ENCODE data around the gene FUT8. TPM values are rescaled to one million over a fixed set of nuclear protein-coding genes. Genes with fewer than 3 reads are reported as not detected.

The FUT8 gene
- polyA plus RNA-seq, 1 of the 3 experiments (the other 2 are of a cell fraction): 31.7 TPM

DNA sequence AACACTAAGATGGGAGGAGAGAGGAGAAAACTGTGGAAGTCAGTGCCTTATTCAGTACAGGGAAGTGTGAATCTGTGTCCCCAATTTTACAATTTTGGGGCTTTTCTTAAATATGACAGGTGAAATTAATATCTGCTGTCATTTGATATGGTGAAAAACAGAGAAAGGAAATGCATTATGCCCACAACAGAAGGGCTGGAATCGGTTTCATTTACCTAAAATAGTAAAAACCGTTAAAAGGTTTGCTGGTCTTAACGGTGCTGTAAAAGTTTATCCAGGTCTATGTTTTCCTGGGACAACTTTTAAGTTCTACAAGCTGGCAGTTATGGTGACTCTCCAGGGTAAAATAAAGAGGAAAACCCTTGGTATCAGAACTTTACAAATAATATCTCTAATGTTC, 310.8 kb downstream of the FUT8 start:
- no peaks in the 10 kb centered on the region for H3K9me2 ChIP-seq
- no peaks in the 10 kb centered on the region for H3F3A ChIP-seq (replicated peaks; ENCODE audit: insufficient read depth)
- H3K4me2 ChIP-seq: no peak overlapping the region
- CTCF ChIA-PET: interaction anchor here (0.8 kb wide), 1 partner anchor 101 kb away, joined by 3 read pairs; no protein-coding TSS in a partner anchor
- H3K27me3 ChIP-seq (ENCODE audit: insufficient read depth): no peaks in the 10 kb centered on the region
- no peaks in the 10 kb centered on the region for H4K20me1 ChIP-seq (ENCODE audit: insufficient read depth)
- no peak overlapping the region for H2AFZ ChIP-seq (ENCODE audit: low read depth)
- H3K79me2 ChIP-seq (ENCODE audit: insufficient read depth): no peaks in the 10 kb centered on the region
- H3K4me1 ChIP-seq (ENCODE audit: control insufficient read depth in 1 of 2, insufficient read depth in 2 of 2, low read depth in 1 of 2, low read length in 1 of 2): no peaks in the 10 kb centered on the region
- H3K4me3 ChIP-seq (ENCODE audit: low read depth in 2 of 2, low read length in 1 of 2): no peak overlapping the region
- peaks cover 2% of the 10 kb centered on the region; the same call in 1 of the 2 replicates for H3K9me3 ChIP-seq
- WGBS (ENCODE audit: low lambda C conversion rate): 92% methylated on average over 3 of the region's 3 CpGs
- no peak overlapping the region for H3K9ac ChIP-seq
- DNase-seq: no peak
- no peak overlapping the region for H3K27ac ChIP-seq (ENCODE audit: low read depth in 2 of 2, low read length in 1 of 2)
- POLR2A ChIA-PET: no interaction called here
- TF ChIP-seq, protein P1, sequence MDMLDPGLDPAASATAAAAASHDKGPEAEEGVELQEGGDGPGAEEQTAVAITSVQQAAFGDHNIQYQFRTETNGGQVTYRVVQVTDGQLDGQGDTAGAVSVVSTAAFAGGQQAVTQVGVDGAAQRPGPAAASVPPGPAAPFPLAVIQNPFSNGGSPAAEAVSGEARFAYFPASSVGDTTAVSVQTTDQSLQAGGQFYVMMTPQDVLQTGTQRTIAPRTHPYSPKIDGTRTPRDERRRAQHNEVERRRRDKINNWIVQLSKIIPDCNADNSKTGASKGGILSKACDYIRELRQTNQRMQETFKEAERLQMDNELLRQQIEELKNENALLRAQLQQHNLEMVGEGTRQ (IDR thresholded peaks at IDR 0.05; ENCODE audit: borderline replicate concordance, low read depth, low read length): no peak
- no peak for TF ChIP-seq ELF1 (IDR thresholded peaks at IDR 0.05)
- no peak for TF ChIP-seq CHD2 (IDR thresholded peaks at IDR 0.05; ENCODE audit: low read length, partially characterized antibody)
- no peak for TF ChIP-seq EP300 (IDR thresholded peaks at IDR 0.05; ENCODE audit: borderline replicate concordance in 1 of 2, low read depth in 1 of 2, low read length in 1 of 2)
- no peak for TF ChIP-seq RXRA (IDR thresholded peaks at IDR 0.05; ENCODE audit: borderline replicate concordance, low read depth)
- TF ChIP-seq FOXM1 (IDR thresholded peaks at IDR 0.05; ENCODE audit: low read depth): no peak
- no peak for TF ChIP-seq RAD21 (IDR thresholded peaks at IDR 0.05; ENCODE audit: low read length)
- TF ChIP-seq, protein P2, sequence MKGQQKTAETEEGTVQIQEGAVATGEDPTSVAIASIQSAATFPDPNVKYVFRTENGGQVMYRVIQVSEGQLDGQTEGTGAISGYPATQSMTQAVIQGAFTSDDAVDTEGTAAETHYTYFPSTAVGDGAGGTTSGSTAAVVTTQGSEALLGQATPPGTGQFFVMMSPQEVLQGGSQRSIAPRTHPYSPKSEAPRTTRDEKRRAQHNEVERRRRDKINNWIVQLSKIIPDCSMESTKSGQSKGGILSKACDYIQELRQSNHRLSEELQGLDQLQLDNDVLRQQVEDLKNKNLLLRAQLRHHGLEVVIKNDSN (IDR thresholded peaks at IDR 0.05; ENCODE audit: borderline replicate concordance, low read depth): no peak
- TF ChIP-seq POLR2AphosphoS5 (IDR thresholded peaks at IDR 0.05; ENCODE audit: low read depth, low read length): no peak
- TF ChIP-seq, protein P3, sequence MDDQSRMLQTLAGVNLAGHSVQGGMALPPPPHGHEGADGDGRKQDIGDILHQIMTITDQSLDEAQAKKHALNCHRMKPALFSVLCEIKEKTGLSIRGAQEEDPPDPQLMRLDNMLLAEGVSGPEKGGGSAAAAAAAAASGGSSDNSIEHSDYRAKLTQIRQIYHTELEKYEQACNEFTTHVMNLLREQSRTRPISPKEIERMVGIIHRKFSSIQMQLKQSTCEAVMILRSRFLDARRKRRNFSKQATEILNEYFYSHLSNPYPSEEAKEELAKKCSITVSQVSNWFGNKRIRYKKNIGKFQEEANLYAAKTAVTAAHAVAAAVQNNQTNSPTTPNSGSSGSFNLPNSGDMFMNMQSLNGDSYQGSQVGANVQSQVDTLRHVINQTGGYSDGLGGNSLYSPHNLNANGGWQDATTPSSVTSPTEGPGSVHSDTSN (IDR thresholded peaks at IDR 0.05): no peak
- peaks cover 0 to 9% of the 10 kb centered on the region in 2 experiments for H3K36me3 ChIP-seq (replicated peaks in 1 of 2; ENCODE audit: control insufficient read depth in 1 of 2, insufficient read depth in 2 of 2, low read length in 1 of 2)

DNA sequence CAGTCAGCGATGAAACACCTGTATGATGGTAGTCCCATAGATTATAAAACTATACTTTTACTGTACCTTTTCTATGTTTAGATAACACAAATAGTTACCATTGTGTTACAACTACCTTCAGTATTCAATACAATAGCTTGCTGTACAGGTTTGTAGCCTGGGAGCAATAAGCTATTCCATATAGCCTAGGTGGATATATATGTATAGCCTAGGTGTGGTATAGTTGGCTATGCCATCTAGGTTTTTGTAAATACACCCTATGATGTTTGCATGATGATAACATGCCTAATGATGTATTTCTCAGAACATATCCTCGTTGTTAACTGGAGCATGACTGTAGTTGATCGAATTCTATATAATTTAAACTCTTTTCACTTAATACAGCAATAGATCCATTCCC, 316.1 kb downstream of the FUT8 start:
- no peak overlapping the region for H2AFZ ChIP-seq (ENCODE audit: low read depth)
- no peak for DNase-seq
- POLR2A ChIA-PET: no interaction called here
- no peaks in the 10 kb centered on the region for H3K27me3 ChIP-seq (ENCODE audit: insufficient read depth)
- H3K9ac ChIP-seq: no peak overlapping the region
- H3K36me3 ChIP-seq (replicated peaks in 1 of 2; ENCODE audit: control insufficient read depth in 1 of 2, insufficient read depth in 2 of 2, low read length in 1 of 2): peaks cover 12 to 13% of the 10 kb centered on the region in 2 experiments
- no peaks in the 10 kb centered on the region for H3K9me3 ChIP-seq
- no peaks in the 10 kb centered on the region for H3K4me1 ChIP-seq (ENCODE audit: control insufficient read depth in 1 of 2, insufficient read depth in 2 of 2, low read depth in 1 of 2, low read length in 1 of 2)
- no peak overlapping the region for H3K27ac ChIP-seq (ENCODE audit: low read depth in 2 of 2, low read length in 1 of 2)
- no peak overlapping the region for H3K4me3 ChIP-seq (ENCODE audit: low read depth in 2 of 2, low read length in 1 of 2)
- no peaks in the 10 kb centered on the region for H3K79me2 ChIP-seq (ENCODE audit: insufficient read depth)
- no peaks in the 10 kb centered on the region for H3K9me2 ChIP-seq
- CTCF ChIA-PET: no interaction called here
- H3F3A ChIP-seq (replicated peaks; ENCODE audit: insufficient read depth): no peaks in the 10 kb centered on the region
- no peak for TF ChIP-seq TEAD4 (IDR thresholded peaks at IDR 0.05; ENCODE audit: borderline replicate concordance, insufficient read depth)
- TF ChIP-seq ELF1 (IDR thresholded peaks at IDR 0.05): no peak
- TF ChIP-seq, protein P4, sequence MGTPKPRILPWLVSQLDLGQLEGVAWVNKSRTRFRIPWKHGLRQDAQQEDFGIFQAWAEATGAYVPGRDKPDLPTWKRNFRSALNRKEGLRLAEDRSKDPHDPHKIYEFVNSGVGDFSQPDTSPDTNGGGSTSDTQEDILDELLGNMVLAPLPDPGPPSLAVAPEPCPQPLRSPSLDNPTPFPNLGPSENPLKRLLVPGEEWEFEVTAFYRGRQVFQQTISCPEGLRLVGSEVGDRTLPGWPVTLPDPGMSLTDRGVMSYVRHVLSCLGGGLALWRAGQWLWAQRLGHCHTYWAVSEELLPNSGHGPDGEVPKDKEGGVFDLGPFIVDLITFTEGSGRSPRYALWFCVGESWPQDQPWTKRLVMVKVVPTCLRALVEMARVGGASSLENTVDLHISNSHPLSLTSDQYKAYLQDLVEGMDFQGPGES (IDR thresholded peaks at IDR 0.05; ENCODE audit: low read depth, low read length): no peak
- TF ChIP-seq NRF1 (IDR thresholded peaks at IDR 0.05; ENCODE audit: low read depth, low read length): no peak
- no peak for TF ChIP-seq SMC3 (IDR thresholded peaks at IDR 0.05; ENCODE audit: low read depth, low read length)
- no peak for TF ChIP-seq NFIC (IDR thresholded peaks at IDR 0.05; ENCODE audit: borderline replicate concordance)
- TF ChIP-seq CHD2 (IDR thresholded peaks at IDR 0.05; ENCODE audit: low read length, partially characterized antibody): no peak
- no peak for TF ChIP-seq FOSL2 (IDR thresholded peaks at IDR 0.05; ENCODE audit: borderline replicate concordance, low read depth)
- TF ChIP-seq, protein P2 (IDR thresholded peaks at IDR 0.05; ENCODE audit: borderline replicate concordance, low read depth): no peak
- no peak for TF ChIP-seq MEF2A (IDR thresholded peaks at IDR 0.05; ENCODE audit: borderline replicate concordance, low read depth)
- TF ChIP-seq EP300 (IDR thresholded peaks at IDR 0.05; ENCODE audit: borderline replicate concordance in 1 of 2, low read depth in 1 of 2, low read length in 1 of 2): no peak
- no peak for TF ChIP-seq GABPA (IDR thresholded peaks at IDR 0.05; ENCODE audit: low read depth)
- TF ChIP-seq, protein P5, sequence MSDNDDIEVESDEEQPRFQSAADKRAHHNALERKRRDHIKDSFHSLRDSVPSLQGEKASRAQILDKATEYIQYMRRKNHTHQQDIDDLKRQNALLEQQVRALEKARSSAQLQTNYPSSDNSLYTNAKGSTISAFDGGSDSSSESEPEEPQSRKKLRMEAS (IDR thresholded peaks at IDR 0.05; ENCODE audit: low read depth): no peak
- H4K20me1 ChIP-seq (ENCODE audit: insufficient read depth): no peaks in the 10 kb centered on the region
- H3K4me2 ChIP-seq: no peak overlapping the region
- 85% methylated on average over 3 of the region's 3 CpGs for WGBS (ENCODE audit: low lambda C conversion rate)
